Loucy (cell line): ENCODE results near the gene FRMD5.

Experiments
- H2AFZ ChIP-seq: fragments of 200-600 bp; sonication (generic); 2 replicates; pipeline ENCODE4 v1.6.0; 2016; ENCODE audit warnings: antibody characterized with exemption, mild to moderate bottlenecking, low read length, moderate library complexity
- H3F3A ChIP-seq: fragments of 200-600 bp; 2 replicates; pipeline ENCODE4 v1.6.0; 2016; ENCODE audit warnings: antibody characterized with exemption, low read depth, mild to moderate bottlenecking
- H3K27me3 ChIP-seq: fragments of 200-600 bp; sonication (generic); 2 replicates; pipeline ENCODE4 v1.6.1; 2014; ENCODE audit warnings: low read length, mild to moderate bottlenecking; ENCODE audit not compliant: insufficient read depth, poor library complexity, severe bottlenecking
- H3K36me3 ChIP-seq: fragments of 200-600 bp; sonication (generic); 2 replicates; pipeline ENCODE4 v1.6.1; 2016; ENCODE audit warnings: low read length; ENCODE audit not compliant: insufficient read depth
- H3K4me1 ChIP-seq: fragments of 200-600 bp; sonication (generic); 2 replicates; pipeline ENCODE4 v1.5.1; 2014; ENCODE audit warnings: low read length, mild to moderate bottlenecking; ENCODE audit not compliant: insufficient read depth, poor library complexity, severe bottlenecking
- H3K4me2 ChIP-seq: fragments of 200-600 bp; sonication (generic); 2 replicates; pipeline ENCODE4 v1.6.0; 2014; ENCODE audit warnings: antibody characterized with exemption, low read length, low read depth, mild to moderate bottlenecking; ENCODE audit not compliant: poor library complexity, severe bottlenecking
- H3K4me3 ChIP-seq: fragments of 200-600 bp; sonication (generic); 2 replicates; pipeline ENCODE4 v1.5.1; 2014; ENCODE audit warnings: low read length, mild to moderate bottlenecking, mixed read lengths; ENCODE audit not compliant: poor library complexity, severe bottlenecking
- H3K79me2 ChIP-seq: fragments of 200-600 bp; sonication (generic); 2 replicates; pipeline ENCODE4 v1.6.1; 2014; ENCODE audit warnings: low read length; ENCODE audit not compliant: insufficient read depth
- H3K9ac ChIP-seq: fragments of 200-600 bp; sonication (generic); 2 replicates; pipeline ENCODE4 v1.6.0; 2014; ENCODE audit warnings: mild to moderate bottlenecking, low read depth, low read length, moderate library complexity; ENCODE audit not compliant: poor library complexity, severe bottlenecking
- H3K9me2 ChIP-seq: fragments of 200-600 bp; sonication (generic); replicated peaks from 2 replicates; pipeline ENCODE4 v1.6.1; 2016; ENCODE audit warnings: low read depth, low read length, mixed read lengths
- H3K9me3 ChIP-seq: fragments of 200-600 bp; sonication (generic); 2 replicates; pipeline ENCODE4 v1.6.1; 2014; ENCODE audit warnings: mild to moderate bottlenecking, antibody characterized with exemption, low read length, low read depth; ENCODE audit not compliant: insufficient read depth
- H4K20me1 ChIP-seq: fragments of 200-600 bp; sonication (generic); 2 replicates; pipeline ENCODE4 v1.6.0; 2014; ENCODE audit warnings: antibody characterized with exemption, low read length, mild to moderate bottlenecking; ENCODE audit not compliant: insufficient read depth, poor library complexity, severe bottlenecking
- CTCF ChIP-seq: fragments of 200-600 bp; sonication (generic); conservative IDR thresholded peaks from 2 replicates; pipeline ENCODE4 v1.5.1; 2014; ENCODE audit warnings: mild to moderate bottlenecking, antibody characterized with exemption, low read length
- EZH2phosphoT487 ChIP-seq: fragments of 200-600 bp; IDR thresholded peaks from 2 replicates; pipeline ENCODE4 v1.6.1; 2018; ENCODE audit warnings: antibody characterized with exemption, mild to moderate bottlenecking, moderate library complexity, borderline replicate concordance

Gene FRMD5

GRCh38 chr15:44018151-44018550 is 176.9 kb downstream of the FRMD5 start:
- H3K9ac ChIP-seq: no peak overlapping the region
- H3K9me2 ChIP-seq: no peaks in the 10 kb centered on the region
- H2AFZ ChIP-seq: no peak overlapping the region
- H3K4me1 ChIP-seq: no peaks in the 10 kb centered on the region
- H3K4me3 ChIP-seq: no peak overlapping the region
- no peaks in the 10 kb centered on the region for H3K9me3 ChIP-seq
- no peaks in the 10 kb centered on the region for H3K79me2 ChIP-seq
- no peak overlapping the region for H3K4me2 ChIP-seq
- no peaks in the 10 kb centered on the region for H3K36me3 ChIP-seq
- H3K27me3 ChIP-seq: no peaks in the 10 kb centered on the region
- H4K20me1 ChIP-seq: no peaks in the 10 kb centered on the region
- TF ChIP-seq EZH2phosphoT487: no peak
- no peak for TF ChIP-seq CTCF
- no peaks in the 10 kb centered on the region for H3F3A ChIP-seq

GRCh38 chr15:44015545-44016305 is 179.3 kb downstream of the FRMD5 start:
- H4K20me1 ChIP-seq: no peaks in the 10 kb centered on the region
- no peak overlapping the region for H3K9ac ChIP-seq
- no peak overlapping the region for H2AFZ ChIP-seq
- no peaks in the 10 kb centered on the region for H3K9me3 ChIP-seq
- H3F3A ChIP-seq: no peaks in the 10 kb centered on the region
- H3K4me2 ChIP-seq: no peak overlapping the region
- no peaks in the 10 kb centered on the region for H3K79me2 ChIP-seq
- TF ChIP-seq EZH2phosphoT487: no peak
- TF ChIP-seq CTCF: no peak
- H3K36me3 ChIP-seq: no peaks in the 10 kb centered on the region
- H3K9me2 ChIP-seq: no peaks in the 10 kb centered on the region
- no peaks in the 10 kb centered on the region for H3K4me1 ChIP-seq
- H3K27me3 ChIP-seq: no peaks in the 10 kb centered on the region
- H3K4me3 ChIP-seq: no peak overlapping the region

- Histone ChIP-seq H3K79me2 (no peaks in the 10 kb centered on the region), H3K4me1 (no peaks in the 10 kb centered on the region), H3K9ac (no peak overlapping the region), H3K27me3 (no peaks in the 10 kb centered on the region), H3K9me3 (no peaks in the 10 kb centered on the region), H2AFZ (no peak overlapping the region), H3K4me2 (no peak overlapping the region), H3K36me3 (no peaks in the 10 kb centered on the region), H3K4me3 (no peak overlapping the region), H3F3A (no peaks in the 10 kb centered on the region), H4K20me1 (no peaks in the 10 kb centered on the region), H3K9me2 (no peaks in the 10 kb centered on the region)
- TF ChIP-seq CTCF (no peak), EZH2phosphoT487 (no peak)
These were observed 183.7 kb downstream of the FRMD5 start for GRCh38 chr15:44011238-44011854.
